B cell (primary cell): Measurements from ENCODE around the gene LRP6.

Experiments
- EZH2 ChIP-seq: IDR thresholded peaks from 2 replicates; pipeline ENCODE4 v1.6.1; 2012; ENCODE audit warnings: borderline replicate concordance, low read depth, mild to moderate bottlenecking, moderate library complexity, low read length; ENCODE audit not compliant: insufficient read depth, poor library complexity, severe bottlenecking
- TF ChIP-seq, protein P1 (sequence below): fragments of 200-600 bp; IDR thresholded peaks from one replicate; pipeline ENCODE4 v1.8.0; 2022; ENCODE audit warnings: antibody characterized with exemption, mild to moderate bottlenecking

- TF ChIP-seq, protein P1, sequence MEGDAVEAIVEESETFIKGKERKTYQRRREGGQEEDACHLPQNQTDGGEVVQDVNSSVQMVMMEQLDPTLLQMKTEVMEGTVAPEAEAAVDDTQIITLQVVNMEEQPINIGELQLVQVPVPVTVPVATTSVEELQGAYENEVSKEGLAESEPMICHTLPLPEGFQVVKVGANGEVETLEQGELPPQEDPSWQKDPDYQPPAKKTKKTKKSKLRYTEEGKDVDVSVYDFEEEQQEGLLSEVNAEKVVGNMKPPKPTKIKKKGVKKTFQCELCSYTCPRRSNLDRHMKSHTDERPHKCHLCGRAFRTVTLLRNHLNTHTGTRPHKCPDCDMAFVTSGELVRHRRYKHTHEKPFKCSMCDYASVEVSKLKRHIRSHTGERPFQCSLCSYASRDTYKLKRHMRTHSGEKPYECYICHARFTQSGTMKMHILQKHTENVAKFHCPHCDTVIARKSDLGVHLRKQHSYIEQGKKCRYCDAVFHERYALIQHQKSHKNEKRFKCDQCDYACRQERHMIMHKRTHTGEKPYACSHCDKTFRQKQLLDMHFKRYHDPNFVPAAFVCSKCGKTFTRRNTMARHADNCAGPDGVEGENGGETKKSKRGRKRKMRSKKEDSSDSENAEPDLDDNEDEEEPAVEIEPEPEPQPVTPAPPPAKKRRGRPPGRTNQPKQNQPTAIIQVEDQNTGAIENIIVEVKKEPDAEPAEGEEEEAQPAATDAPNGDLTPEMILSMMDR = no peak
- no peak for TF ChIP-seq EZH2
These were observed 143.7 kb downstream of the LRP6 start for GRCh38 chr12:12123036-12123604.
